ENCODE results near the gene ZNF334.

DNA sequence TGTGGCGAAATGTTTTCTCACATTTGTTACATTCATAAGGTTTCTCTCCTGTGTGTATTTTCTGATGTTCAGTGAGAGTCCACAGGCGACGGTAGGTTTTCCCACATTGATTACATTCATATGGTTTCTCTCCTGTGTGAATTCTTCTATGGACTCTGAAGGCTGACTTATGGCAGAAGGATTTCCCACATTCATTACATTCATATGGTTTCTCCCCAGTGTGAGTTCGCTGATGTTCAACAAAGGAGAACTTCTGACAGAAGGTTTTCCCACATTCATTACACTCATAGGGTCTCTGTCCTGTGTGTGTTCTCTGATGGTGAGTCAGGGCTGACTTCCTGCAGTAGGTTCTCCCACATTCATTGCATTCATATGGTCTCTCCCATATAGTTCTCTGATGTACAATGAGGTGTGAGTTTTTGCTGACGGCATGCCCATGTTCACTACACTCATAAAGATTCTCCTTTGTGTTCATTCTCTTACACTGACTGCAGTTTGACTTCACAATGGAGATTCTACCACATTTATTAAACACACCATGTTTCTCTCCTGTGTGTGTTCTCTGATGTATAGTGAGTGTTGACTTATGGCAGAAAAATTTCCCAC is 11.9 kb downstream of the ZNF334 start:
- TF ChIP-seq, protein P1, sequence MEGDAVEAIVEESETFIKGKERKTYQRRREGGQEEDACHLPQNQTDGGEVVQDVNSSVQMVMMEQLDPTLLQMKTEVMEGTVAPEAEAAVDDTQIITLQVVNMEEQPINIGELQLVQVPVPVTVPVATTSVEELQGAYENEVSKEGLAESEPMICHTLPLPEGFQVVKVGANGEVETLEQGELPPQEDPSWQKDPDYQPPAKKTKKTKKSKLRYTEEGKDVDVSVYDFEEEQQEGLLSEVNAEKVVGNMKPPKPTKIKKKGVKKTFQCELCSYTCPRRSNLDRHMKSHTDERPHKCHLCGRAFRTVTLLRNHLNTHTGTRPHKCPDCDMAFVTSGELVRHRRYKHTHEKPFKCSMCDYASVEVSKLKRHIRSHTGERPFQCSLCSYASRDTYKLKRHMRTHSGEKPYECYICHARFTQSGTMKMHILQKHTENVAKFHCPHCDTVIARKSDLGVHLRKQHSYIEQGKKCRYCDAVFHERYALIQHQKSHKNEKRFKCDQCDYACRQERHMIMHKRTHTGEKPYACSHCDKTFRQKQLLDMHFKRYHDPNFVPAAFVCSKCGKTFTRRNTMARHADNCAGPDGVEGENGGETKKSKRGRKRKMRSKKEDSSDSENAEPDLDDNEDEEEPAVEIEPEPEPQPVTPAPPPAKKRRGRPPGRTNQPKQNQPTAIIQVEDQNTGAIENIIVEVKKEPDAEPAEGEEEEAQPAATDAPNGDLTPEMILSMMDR (IDR thresholded peaks at IDR 0.05) = no peak
- TF ChIP-seq, protein P2, sequence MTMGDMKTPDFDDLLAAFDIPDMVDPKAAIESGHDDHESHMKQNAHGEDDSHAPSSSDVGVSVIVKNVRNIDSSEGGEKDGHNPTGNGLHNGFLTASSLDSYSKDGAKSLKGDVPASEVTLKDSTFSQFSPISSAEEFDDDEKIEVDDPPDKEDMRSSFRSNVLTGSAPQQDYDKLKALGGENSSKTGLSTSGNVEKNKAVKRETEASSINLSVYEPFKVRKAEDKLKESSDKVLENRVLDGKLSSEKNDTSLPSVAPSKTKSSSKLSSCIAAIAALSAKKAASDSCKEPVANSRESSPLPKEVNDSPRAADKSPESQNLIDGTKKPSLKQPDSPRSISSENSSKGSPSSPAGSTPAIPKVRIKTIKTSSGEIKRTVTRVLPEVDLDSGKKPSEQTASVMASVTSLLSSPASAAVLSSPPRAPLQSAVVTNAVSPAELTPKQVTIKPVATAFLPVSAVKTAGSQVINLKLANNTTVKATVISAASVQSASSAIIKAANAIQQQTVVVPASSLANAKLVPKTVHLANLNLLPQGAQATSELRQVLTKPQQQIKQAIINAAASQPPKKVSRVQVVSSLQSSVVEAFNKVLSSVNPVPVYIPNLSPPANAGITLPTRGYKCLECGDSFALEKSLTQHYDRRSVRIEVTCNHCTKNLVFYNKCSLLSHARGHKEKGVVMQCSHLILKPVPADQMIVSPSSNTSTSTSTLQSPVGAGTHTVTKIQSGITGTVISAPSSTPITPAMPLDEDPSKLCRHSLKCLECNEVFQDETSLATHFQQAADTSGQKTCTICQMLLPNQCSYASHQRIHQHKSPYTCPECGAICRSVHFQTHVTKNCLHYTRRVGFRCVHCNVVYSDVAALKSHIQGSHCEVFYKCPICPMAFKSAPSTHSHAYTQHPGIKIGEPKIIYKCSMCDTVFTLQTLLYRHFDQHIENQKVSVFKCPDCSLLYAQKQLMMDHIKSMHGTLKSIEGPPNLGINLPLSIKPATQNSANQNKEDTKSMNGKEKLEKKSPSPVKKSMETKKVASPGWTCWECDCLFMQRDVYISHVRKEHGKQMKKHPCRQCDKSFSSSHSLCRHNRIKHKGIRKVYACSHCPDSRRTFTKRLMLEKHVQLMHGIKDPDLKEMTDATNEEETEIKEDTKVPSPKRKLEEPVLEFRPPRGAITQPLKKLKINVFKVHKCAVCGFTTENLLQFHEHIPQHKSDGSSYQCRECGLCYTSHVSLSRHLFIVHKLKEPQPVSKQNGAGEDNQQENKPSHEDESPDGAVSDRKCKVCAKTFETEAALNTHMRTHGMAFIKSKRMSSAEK (CRISPR knock-in tag; IDR thresholded peaks at IDR 0.05; ENCODE audit: borderline replicate concordance) = no peak
- TF ChIP-seq ESRRA (CRISPR knock-in tag; IDR thresholded peaks at IDR 0.05; ENCODE audit: borderline replicate concordance) (no peak), JUN (CRISPR knock-in tag; IDR thresholded peaks at IDR 0.05) (no peak), SP1 (CRISPR knock-in tag; conservative IDR thresholded peaks at IDR 0.05) (no peak), FOXJ3 (CRISPR knock-in tag; IDR thresholded peaks at IDR 0.05; ENCODE audit: borderline replicate concordance) (no peak), GABPB1 (CRISPR knock-in tag; IDR thresholded peaks at IDR 0.05) (no peak)
